ENCODE results near the gene EML4.

The EML4 gene

DNA sequence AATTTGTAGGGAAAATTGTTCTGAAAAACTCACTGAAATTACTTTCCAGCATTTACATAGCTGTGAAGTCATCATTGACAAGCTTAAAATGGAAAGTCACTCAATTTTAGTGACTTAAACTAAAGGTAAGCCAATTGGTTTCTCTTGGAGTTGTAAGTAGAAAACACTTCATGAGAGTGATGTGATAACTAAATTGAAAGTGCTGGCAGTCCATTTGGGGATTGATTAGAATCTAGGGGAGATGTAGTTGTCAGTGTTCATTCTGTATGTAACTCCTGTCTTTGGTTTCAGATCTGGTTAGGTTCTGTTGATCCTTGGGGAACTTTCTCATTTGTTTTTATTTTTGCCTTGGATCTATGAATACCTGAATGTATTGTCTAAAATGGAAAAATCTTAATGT is 138.0 kb downstream of the EML4 start:
- DNase-seq (ENCODE audit: low read depth in 2 of 2): no peak

DNA sequence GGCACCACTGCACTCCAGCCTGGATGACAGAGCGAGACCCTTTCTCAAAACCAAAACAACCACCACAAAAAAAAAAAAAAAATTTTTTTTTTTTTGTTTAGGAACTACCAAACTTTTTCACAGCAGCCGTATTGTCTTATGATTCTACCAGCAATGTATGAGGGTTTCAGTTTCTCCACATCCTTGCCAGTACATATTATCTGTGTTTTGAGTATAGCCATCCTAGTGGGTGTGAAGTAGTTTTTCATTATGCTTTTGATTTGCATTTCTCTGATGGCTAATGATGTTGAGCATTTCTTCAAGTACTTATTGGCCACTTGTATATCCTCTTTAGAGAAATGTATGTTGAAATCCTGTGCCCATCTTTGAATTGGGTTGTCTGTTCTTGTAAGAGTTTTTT is 140.2 kb downstream of the EML4 start:
- DNase-seq (ENCODE audit: low read depth in 2 of 2): no peak

DNA sequence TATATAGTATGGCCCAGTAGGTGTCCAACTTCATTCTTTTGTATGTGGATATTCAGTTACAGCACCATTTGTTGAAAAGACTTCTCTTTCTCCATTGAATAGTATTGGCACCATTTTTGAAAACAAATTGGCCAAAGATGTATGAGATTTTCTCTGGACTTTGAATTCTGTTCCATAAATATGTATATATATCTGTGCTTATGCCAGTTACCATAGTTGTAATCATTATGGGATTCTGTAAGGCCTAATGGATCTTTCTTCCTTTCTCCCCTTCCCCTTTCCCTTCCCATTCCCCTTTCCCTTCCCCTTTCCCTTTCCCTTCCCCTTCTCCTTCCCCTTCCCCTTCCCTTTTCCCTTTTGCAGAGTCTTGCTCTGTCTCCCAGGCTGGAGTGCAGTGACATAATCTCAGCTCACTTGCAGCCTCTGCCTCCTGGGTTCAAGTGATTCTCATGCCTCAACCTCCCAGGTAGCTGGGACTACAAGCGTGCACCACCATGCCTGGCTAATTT is 140.9 kb downstream of the EML4 start:
- DNase-seq (ENCODE audit: low read depth in 2 of 2): no peak

GRCh38 chr2:42312106-42312505 is 143.0 kb downstream of the EML4 start:
- no peak for DNase-seq (ENCODE audit: low read depth in 2 of 2)

DNA sequence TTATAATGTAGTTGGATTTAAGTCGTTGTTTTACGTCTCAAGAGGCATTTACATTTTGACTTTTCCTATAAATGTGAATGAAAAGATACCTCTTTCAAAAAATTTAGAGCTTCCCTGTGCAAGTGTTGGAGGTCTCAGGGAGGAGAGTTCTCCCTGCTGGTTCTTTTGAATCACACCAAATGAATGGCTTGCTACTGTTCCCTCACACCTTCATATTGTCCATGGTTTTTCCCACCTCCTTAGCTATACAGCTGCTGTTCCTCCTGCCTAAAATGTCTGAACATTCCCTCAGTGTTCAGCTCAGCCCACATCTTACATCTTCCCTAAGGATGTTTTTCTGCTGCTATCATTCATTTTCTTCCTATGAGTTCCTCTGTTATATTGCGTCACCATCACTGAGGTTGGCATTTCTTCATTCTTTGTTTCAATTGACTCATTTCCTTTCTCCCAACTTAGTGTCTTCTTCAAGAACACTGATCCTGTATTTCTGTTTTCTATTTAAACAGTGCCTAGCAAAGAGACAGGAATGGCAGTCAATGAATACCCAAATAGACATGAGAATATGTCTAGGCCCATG is 145.8 kb downstream of the EML4 start:
- DNase-seq (ENCODE audit: low read depth in 2 of 2): no peak

DNA sequence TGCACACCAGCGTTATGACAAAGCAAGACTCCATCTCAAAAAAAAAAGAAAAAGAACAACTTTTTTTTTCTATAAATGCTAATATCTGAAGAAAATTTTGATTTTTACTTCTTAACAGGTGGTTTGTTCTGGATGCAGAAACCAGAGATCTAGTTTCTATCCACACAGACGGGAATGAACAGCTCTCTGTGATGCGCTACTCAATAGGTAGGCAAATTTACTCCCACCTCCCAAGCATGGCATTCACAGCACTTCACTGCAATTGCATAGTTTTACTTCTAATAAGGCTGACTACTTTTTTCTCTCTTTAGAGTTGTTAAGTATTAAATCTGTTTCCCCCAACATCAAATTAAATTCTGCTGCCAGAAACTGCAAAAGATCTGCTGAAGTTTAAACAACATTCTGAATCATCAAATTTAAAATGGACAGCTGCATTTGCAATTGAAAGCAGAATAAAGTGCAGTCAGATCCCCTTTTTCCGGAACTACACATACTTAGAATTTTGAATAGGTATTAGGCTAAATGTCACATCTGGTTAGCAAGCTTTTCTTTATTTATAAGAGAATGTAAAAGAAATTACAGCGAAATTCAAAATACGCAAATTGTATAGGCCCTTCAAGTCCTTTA is 146.8 kb downstream of the EML4 start:
- DNase-seq (ENCODE audit: low read depth in 2 of 2): no peak

- no peak for DNase-seq (ENCODE audit: low read depth in 2 of 2)
Observed at GRCh38 chr2:42316910-42317309, 147.8 kb downstream of the EML4 start.

DNA sequence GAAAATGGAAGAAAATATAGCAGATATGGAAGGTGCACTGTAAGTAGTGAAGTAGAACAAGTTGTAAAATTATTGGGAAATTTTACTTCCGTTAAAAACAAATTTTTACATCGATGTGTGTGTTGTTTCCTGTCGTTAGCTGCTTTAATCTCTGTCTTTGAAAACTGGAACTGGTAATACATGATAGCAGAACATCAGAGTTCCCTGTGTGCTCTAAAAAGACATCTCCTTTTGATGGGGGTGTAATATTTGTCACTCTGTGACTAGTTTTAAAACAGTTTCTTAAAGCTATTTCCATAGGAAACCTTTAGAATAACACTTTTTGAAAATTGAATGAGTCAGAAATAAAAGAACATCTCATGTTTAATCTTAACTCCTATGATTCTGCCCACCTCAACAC is 148.3 kb downstream of the EML4 start:
- no peak for DNase-seq (ENCODE audit: low read depth in 2 of 2)

- no peak for DNase-seq (ENCODE audit: low read depth in 2 of 2)
Observed at GRCh38 chr2:42317945-42318344, 148.8 kb downstream of the EML4 start.

DNA sequence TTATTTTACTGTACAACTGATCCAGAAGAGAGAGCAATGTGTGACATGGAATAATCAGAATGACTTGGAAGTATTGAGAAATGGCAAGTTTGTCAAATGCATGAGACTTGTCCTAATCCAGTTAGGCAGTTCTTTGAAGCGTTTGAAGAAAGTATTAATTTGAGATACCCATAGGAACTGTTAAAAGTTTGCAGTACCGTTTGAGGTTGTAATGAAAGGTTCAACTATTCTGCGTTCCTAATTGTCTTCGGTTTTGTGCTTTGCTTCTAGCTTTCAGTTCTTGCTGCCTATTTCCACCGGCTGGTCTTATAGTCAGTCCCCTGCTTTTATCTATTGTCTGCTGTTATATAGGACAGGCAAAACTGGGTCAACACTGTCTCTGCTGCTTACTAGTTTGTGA is 150.1 kb downstream of the EML4 start:
- no peak for DNase-seq (ENCODE audit: low read depth in 2 of 2)

DNA sequence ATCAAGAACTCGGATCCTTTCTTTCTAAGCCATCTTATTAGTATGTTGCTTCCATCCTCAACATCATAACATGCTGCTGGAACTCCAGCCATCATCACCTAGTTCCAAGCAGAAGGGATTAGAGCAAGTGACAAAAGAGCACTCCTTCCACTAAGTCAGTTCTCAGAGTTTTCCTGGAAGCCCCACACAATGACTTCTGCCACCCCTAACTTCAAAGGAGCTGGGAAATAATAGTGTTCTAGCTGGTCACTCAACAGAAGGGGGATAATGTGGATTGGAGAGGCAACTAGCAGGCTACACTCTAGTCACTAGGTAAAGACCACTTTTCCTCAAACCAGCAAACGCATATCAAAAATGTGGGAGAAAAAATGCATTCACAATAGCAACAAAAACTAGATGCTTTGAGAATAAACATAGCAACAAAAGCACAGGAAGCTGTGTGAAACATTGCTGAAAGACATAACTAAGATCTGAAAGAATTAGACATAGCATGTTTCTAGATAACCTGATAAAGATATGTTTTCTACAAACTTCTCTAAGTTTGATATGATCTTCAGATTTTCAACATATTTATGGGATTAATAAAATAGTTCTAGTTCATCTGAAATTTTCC is 152.4 kb downstream of the EML4 start:
- no peak for DNase-seq (ENCODE audit: low read depth in 2 of 2)

- DNase-seq (ENCODE audit: low read depth in 2 of 2): no peak
Observed at GRCh38 chr2:42324244-42324643, 155.1 kb downstream of the EML4 start.

DNA sequence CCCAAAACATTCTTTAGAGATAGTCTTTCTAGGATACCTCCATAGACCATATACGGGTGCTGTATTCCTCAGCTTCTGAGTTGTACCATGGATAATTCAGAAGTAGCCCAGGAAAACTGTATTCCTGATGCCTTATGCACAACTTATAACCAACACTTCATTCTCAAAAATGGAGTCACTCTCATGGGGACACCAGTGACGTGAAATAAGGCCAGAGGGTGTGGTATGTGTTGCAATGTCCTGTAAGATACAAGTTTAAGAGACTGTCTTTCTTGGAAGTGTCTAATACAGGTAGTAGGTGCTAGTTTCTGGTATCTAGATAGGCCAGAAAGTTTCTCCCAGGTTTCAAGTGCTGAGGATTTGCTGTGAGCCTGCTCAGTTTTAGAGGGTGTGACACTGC is 155.8 kb downstream of the EML4 start:
- no peak for DNase-seq (ENCODE audit: low read depth in 2 of 2)

DNA sequence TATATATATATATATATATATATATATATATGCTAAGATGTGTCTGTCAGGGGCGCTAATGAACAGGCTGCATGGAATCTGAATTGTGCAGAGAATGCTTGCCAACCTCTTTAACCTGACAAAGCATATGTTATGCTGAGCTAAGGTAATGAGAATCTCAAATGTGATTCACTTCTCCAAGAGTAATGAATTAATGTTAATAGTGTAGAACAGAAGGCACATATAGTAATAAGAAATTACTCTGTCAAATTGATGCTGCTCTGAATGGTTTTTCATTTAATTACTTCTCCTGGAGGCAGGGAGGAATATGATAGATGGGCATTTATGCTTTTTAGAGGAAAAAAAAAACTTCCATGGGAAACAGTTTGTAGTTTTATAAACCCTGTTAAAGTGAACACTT is 156.5 kb downstream of the EML4 start:
- no peak for DNase-seq (ENCODE audit: low read depth in 2 of 2)

DNA sequence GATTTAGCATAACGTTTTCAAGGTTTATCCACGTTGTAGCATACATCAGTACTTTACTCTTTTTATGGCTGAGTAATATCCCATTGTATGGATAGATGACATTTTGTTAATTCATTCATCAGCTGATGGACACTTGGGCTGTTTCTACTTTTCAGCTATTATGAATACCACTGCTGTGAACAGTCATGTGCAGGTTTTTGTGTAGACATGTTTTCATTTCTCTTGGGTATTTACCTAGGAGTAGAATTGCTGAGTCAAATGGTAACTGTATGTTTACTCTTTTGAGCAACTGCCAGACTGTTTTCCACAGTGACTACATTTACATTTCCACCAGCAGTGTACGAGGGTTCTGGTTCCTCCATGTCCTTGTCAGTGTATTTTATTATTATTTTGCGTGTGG is 158.0 kb downstream of the EML4 start:
- DNase-seq (ENCODE audit: low read depth in 2 of 2): no peak

DNA sequence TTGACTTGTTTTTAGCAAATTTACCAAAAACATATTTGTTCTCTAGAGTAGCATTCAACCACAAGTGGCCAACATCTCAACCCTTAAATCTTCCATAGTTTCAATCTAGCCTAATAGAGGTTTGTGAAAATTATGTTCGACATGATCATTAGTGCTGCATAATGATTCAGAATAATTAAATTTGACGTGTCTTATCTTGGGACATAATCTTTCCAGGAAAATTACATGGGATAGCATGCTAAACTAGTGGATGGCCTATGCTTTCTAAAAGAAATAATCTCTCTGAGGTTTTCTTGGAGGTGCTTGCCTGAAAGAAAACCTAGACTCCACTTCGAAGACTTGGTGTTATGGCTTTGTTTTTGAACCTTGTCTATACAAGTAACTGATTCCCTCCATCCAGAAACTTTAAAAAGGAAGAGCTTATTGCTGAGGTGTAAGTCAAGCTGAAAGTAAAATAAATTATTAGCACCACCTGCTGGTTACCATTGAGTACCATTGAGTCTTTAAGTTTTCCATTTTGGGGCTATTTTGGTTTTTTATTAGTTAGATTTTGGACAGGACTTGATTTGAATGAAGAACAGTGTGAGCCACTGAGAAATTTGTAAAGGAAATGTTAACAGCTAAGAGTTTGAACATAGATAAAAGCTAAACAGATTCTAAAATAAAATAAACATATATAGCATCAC is 159.1 kb downstream of the EML4 start:
- DNase-seq (ENCODE audit: low read depth in 2 of 2): no peak

DNA sequence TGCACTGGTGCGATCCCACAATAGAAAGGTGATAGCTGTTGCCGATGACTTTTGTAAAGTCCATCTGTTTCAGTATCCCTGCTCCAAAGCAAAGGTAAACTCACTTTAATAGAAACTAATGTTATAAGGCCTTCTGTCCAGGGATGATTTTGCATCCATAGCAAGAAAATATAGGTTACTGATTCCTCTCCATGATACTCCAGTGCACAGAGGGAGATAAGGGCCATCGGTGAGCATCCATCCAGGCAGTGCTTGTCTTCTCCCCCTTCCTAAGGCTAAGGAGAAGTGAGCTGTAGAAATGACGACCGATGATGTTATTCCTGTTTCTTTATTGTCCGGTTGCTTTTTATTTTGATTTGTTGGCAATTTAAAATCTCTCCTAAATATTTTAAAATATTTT is 159.8 kb downstream of the EML4 start:
- no peak for DNase-seq (ENCODE audit: low read depth in 2 of 2)

- DNase-seq (ENCODE audit: low read depth in 2 of 2): no peak
Observed at GRCh38 chr2:42329736-42330135, 160.6 kb downstream of the EML4 start.

GRCh38 chr2:42331569-42332284 is 162.6 kb downstream of the EML4 start:
- no peak for DNase-seq (ENCODE audit: low read depth in 2 of 2)

- no peak for DNase-seq (ENCODE audit: low read depth in 2 of 2)
Observed at GRCh38 chr2:42332575-42332974, 163.4 kb downstream of the EML4 start.

DNA sequence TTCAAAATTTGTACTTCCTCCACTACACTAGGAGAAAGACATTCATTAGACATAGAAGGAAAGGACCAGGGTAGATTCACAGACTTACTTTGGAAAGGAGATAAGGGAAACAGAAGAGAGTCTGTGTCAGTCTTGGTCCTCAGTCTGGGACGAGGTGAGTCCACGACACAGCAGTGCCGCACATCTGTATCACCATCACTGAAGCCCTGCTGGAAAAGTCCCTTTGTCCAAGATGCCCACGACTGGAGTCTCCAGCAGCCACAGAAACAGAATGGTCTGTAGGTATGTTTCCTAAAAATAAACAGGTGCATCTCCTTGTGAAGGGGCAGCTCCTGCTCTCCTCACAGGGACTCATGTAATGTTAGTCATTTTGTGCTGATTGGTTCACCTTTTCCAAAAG is 164.4 kb downstream of the EML4 start:
- DNase-seq (ENCODE audit: low read depth in 2 of 2): no peak

- no peak for DNase-seq (ENCODE audit: low read depth in 2 of 2)
Observed at GRCh38 chr2:42334220-42334619, 165.1 kb downstream of the EML4 start.
